Ecto neural progenitor cell (in vitro differentiated cells): ENCODE measurements around the gene BBS4.
"Not testable (repeated sequence)": the region's sequence is repeated elsewhere in the genome, so short reads cannot be mapped to it uniquely, and the experiment has no call there.

Experiments
- DNase-seq: peaks from one replicate; pipeline ENCODE4 v3.0.0-alpha.2; 2018; ENCODE audit warnings: low spot score

The BBS4 gene

GRCh38 chr15:72685925-72686794 is at the start of gene BBS4, which contains the start of gene HIGD2B:
BBS4 (plus strand) TSS chr15:72686207; CDS start chr15:72686228, 21 bp downstream.
HIGD2B (minus strand) TSS chr15:72686182; CDS start chr15:72676374, 9,808 bp downstream.
- DNase-seq, result peak; percentile 94

GRCh38 chr15:72636519-72637282 is 49.3 kb upstream of the BBS4 start:
- DNase-seq, result peak; percentile 79

GRCh38 chr15:72639759-72640483 is 46.1 kb upstream of the BBS4 start:
- DNase-seq, result not testable (repeated sequence)

- not testable (repeated sequence) for DNase-seq
Observed at GRCh38 chr15:72642271-72642670, 43.7 kb upstream of the BBS4 start.

- DNase-seq, result not testable (repeated sequence)
Observed at GRCh38 chr15:72648631-72649253, 37.3 kb upstream of the BBS4 start.

GRCh38 chr15:72654397-72654796 is 31.6 kb upstream of the BBS4 start, which contains the start of gene GOLGA6B:
GOLGA6B (plus strand) TSS chr15:72654697; CDS start chr15:72654738, 41 bp downstream.
- not testable (repeated sequence) for DNase-seq

GRCh38 chr15:72656014-72656413 is 30.0 kb upstream of the BBS4 start:
- DNase-seq, result not testable (repeated sequence)

- DNase-seq, result not testable (repeated sequence)
Observed at GRCh38 chr15:72661081-72661480, 24.9 kb upstream of the BBS4 start.

- not testable (repeated sequence) for DNase-seq
Observed at GRCh38 chr15:72663931-72664330, 22.1 kb upstream of the BBS4 start.

- not testable (repeated sequence) for DNase-seq
Observed at GRCh38 chr15:72665706-72666105, 20.3 kb upstream of the BBS4 start.

GRCh38 chr15:72669803-72670202 is 16.2 kb upstream of the BBS4 start:
- DNase-seq, result not testable (repeated sequence)

GRCh38 chr15:72670656-72671352 is 15.2 kb upstream of the BBS4 start:
- peak; percentile 89 for DNase-seq

- no peak for DNase-seq
Observed at GRCh38 chr15:72671525-72671924, 14.5 kb upstream of the BBS4 start.

GRCh38 chr15:72676838-72677237 is 9.2 kb upstream of the BBS4 start:
- DNase-seq, result no peak

GRCh38 chr15:72680931-72681330 is 5.1 kb upstream of the BBS4 start:
- DNase-seq, result no peak

GRCh38 chr15:72682772-72683171 is 3.2 kb upstream of the BBS4 start:
- DNase-seq, result no peak

- DNase-seq, result no peak
Observed at GRCh38 chr15:72685301-72685924, 594 bp upstream of the BBS4 start.

- no peak for DNase-seq
Observed at GRCh38 chr15:72688697-72689096, 2.7 kb downstream of the BBS4 start.

GRCh38 chr15:72690938-72691337 is 4.9 kb downstream of the BBS4 start:
- no peak for DNase-seq

GRCh38 chr15:72698938-72699337 is 12.9 kb downstream of the BBS4 start:
- no peak for DNase-seq
